ENCODE measurements around the gene CAPN2.

CAPN2 gene

GRCh38 chr1:223754681-223755431 lies 42.5 kb downstream of the CAPN2 start:
- H3K36me3 ChIP-seq (ENCODE audit: insufficient read depth) = no peaks in the 10 kb centered on the region
- H3K27me3 ChIP-seq (ENCODE audit: insufficient read depth, low read depth) = no peaks in the 10 kb centered on the region

DNA sequence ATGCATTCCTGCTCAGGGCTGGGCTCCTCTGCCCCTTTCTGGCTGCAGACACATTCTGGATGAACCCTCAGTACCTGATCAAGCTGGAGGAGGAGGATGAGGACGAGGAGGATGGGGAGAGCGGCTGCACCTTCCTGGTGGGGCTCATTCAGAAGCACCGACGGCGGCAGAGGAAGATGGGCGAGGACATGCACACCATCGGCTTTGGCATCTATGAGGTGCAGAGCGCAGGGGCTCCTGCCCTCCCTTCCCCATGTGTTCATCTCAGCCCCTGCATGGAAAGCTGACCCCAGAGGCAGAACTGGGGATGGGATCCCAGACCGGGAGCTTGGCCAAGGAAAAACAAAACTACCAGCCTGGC lies 43.1 kb downstream of the CAPN2 start:
- Histone ChIP-seq H3K36me3 (ENCODE audit: insufficient read depth) (no peaks in the 10 kb centered on the region), H3K27ac (no peak overlapping the region)

More at GRCh38 chr1:223754681-223755431, 42.5 kb downstream of the CAPN2 start:
- no peak overlapping the region for H3K4me2 ChIP-seq
- no peak overlapping the region for H3K9ac ChIP-seq
- no peak overlapping the region for H3K27ac ChIP-seq
- no peak for TF ChIP-seq CTCF (conservative IDR thresholded peaks at IDR 0.05; ENCODE audit: low read depth, low read length)
- H2AFZ ChIP-seq (ENCODE audit: low read depth) = no peak overlapping the region
- H4K20me1 ChIP-seq (ENCODE audit: insufficient read depth) = no peaks in the 10 kb centered on the region
- no peaks in the 10 kb centered on the region for H3K4me1 ChIP-seq (ENCODE audit: low read depth, poor library complexity, severe bottlenecking)
- no peaks in the 10 kb centered on the region for H3K79me2 ChIP-seq (ENCODE audit: insufficient read depth, low read depth)
- no peak overlapping the region for H3K4me3 ChIP-seq (IDR thresholded peaks at IDR 0.05; ENCODE audit: insufficient read depth, low read depth, low read length)

GRCh38 chr1:223755992-223756775 lies 43.8 kb downstream of the CAPN2 start:
- Histone ChIP-seq H2AFZ (ENCODE audit: low read depth) (no peak overlapping the region), H3K79me2 (ENCODE audit: insufficient read depth, low read depth) (no peaks in the 10 kb centered on the region), H3K4me3 (IDR thresholded peaks at IDR 0.05; ENCODE audit: insufficient read depth, low read depth, low read length) (no peak overlapping the region), H3K4me1 (ENCODE audit: low read depth, poor library complexity, severe bottlenecking) (no peaks in the 10 kb centered on the region), H3K27me3 (ENCODE audit: insufficient read depth, low read depth) (no peaks in the 10 kb centered on the region), H4K20me1 (ENCODE audit: insufficient read depth) (no peaks in the 10 kb centered on the region), H3K27ac (no peak overlapping the region), H3K9ac (no peak overlapping the region), H3K36me3 (ENCODE audit: insufficient read depth) (no peaks in the 10 kb centered on the region), H3K4me2 (no peak overlapping the region)
- no peak for TF ChIP-seq CTCF (conservative IDR thresholded peaks at IDR 0.05; ENCODE audit: low read depth, low read length)

More for the DNA sequence above, 43.1 kb downstream of the CAPN2 start:
- no peak overlapping the region for H3K4me2 ChIP-seq
- H4K20me1 ChIP-seq (ENCODE audit: insufficient read depth) = no peaks in the 10 kb centered on the region
- no peaks in the 10 kb centered on the region for H3K27me3 ChIP-seq (ENCODE audit: insufficient read depth, low read depth)
- no peak overlapping the region for H3K4me3 ChIP-seq (IDR thresholded peaks at IDR 0.05; ENCODE audit: insufficient read depth, low read depth, low read length)
- H3K9ac ChIP-seq = no peak overlapping the region
- no peaks in the 10 kb centered on the region for H3K4me1 ChIP-seq (ENCODE audit: low read depth, poor library complexity, severe bottlenecking)
- no peak overlapping the region for H2AFZ ChIP-seq (ENCODE audit: low read depth)
- TF ChIP-seq CTCF (conservative IDR thresholded peaks at IDR 0.05; ENCODE audit: low read depth, low read length) = no peak
- H3K79me2 ChIP-seq (ENCODE audit: insufficient read depth, low read depth) = no peaks in the 10 kb centered on the region

GRCh38 chr1:223756806-223757700 lies 44.7 kb downstream of the CAPN2 start:
- no peaks in the 10 kb centered on the region for H3K27me3 ChIP-seq (ENCODE audit: insufficient read depth, low read depth)
- H3K4me3 ChIP-seq (IDR thresholded peaks at IDR 0.05; ENCODE audit: insufficient read depth, low read depth, low read length) = no peak overlapping the region
- no peaks in the 10 kb centered on the region for H3K36me3 ChIP-seq (ENCODE audit: insufficient read depth)
- no peaks in the 10 kb centered on the region for H3K4me1 ChIP-seq (ENCODE audit: low read depth, poor library complexity, severe bottlenecking)
- TF ChIP-seq CTCF (conservative IDR thresholded peaks at IDR 0.05; ENCODE audit: low read depth, low read length) = no peak
- no peak overlapping the region for H3K27ac ChIP-seq
- H3K79me2 ChIP-seq (ENCODE audit: insufficient read depth, low read depth) = no peaks in the 10 kb centered on the region
- no peak overlapping the region for H3K9ac ChIP-seq
- no peak overlapping the region for H3K4me2 ChIP-seq
- H4K20me1 ChIP-seq (ENCODE audit: insufficient read depth) = no peaks in the 10 kb centered on the region
- H2AFZ ChIP-seq (ENCODE audit: low read depth) = no peak overlapping the region
